Measurements from ENCODE around the gene MIOS. TPM values are rescaled to one million over a fixed set of nuclear protein-coding genes. Genes with fewer than 3 reads are reported as not detected.
A peak's percentile ranks its signal among the peaks of the same experiment; 100 is the strongest.

The MIOS gene
- total RNA-seq, 1 donor from 2014 or later = 27.8 TPM

DNA sequence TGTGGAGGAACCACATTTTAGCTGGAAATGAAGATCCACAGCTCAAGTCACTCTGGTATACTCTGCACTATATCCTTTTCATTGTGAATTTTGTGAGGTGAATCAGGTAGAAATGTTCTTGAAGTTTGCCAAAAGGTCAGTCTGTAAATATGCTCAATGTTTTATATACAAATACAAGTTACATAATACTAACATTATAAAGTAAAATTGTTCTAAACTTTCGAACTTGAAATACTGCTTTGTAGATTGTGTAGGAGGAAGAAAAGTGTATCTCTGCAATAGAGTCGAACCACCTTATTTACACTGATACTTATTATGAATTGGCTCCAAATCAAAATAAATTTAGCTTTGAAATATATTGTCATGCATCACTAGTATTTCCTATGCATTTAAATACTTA is 7.0 kb downstream of the MIOS start:
- no peak overlapping the region for H3K4me3 ChIP-seq
- intact Hi-C loops (cut with DNase I) = no loop called here
- peaks cover 10% of the 10 kb centered on the region for H3K36me3 ChIP-seq
- no peaks in the 10 kb centered on the region for H3K9me3 ChIP-seq
- no peaks in the 10 kb centered on the region for H3K27me3 ChIP-seq
- TF ChIP-seq, protein P1, sequence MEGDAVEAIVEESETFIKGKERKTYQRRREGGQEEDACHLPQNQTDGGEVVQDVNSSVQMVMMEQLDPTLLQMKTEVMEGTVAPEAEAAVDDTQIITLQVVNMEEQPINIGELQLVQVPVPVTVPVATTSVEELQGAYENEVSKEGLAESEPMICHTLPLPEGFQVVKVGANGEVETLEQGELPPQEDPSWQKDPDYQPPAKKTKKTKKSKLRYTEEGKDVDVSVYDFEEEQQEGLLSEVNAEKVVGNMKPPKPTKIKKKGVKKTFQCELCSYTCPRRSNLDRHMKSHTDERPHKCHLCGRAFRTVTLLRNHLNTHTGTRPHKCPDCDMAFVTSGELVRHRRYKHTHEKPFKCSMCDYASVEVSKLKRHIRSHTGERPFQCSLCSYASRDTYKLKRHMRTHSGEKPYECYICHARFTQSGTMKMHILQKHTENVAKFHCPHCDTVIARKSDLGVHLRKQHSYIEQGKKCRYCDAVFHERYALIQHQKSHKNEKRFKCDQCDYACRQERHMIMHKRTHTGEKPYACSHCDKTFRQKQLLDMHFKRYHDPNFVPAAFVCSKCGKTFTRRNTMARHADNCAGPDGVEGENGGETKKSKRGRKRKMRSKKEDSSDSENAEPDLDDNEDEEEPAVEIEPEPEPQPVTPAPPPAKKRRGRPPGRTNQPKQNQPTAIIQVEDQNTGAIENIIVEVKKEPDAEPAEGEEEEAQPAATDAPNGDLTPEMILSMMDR (IDR thresholded peaks at IDR 0.05) = no peak
- H3K27ac ChIP-seq = no peak overlapping the region
- DNase-seq (no peak), ATAC-seq (no peak)
- H3K4me1 ChIP-seq = peaks cover 4% of the 10 kb centered on the region

GRCh38 chr7:7576344-7576743 is 9.7 kb downstream of the MIOS start:
- ATAC-seq (no peak), DNase-seq (no peak)
- intact Hi-C loops (cut with DNase I) = no loop called here
- H3K4me1 ChIP-seq = no peaks in the 10 kb centered on the region
- TF ChIP-seq, protein P1 (IDR thresholded peaks at IDR 0.05) = no peak
- H3K9me3 ChIP-seq = no peaks in the 10 kb centered on the region
- no peaks in the 10 kb centered on the region for H3K27me3 ChIP-seq
- H3K4me3 ChIP-seq = no peak overlapping the region
- H3K36me3 ChIP-seq = peaks cover 10% of the 10 kb centered on the region
- no peak overlapping the region for H3K27ac ChIP-seq

- intact Hi-C loops (cut with DNase I) = no loop called here
- Histone ChIP-seq H3K27ac (no peak overlapping the region), H3K4me1 (no peaks in the 10 kb centered on the region), H3K4me3 (no peak overlapping the region), H3K36me3 (peaks cover 4% of the 10 kb centered on the region), H3K27me3 (no peaks in the 10 kb centered on the region), H3K9me3 (no peaks in the 10 kb centered on the region)
- peak; percentile 63 for ATAC-seq
- no peak for DNase-seq
- TF ChIP-seq, protein P1 (IDR thresholded peaks at IDR 0.05) = no peak
Observed at GRCh38 chr7:7577888-7578287, 11.2 kb downstream of the MIOS start.

DNA sequence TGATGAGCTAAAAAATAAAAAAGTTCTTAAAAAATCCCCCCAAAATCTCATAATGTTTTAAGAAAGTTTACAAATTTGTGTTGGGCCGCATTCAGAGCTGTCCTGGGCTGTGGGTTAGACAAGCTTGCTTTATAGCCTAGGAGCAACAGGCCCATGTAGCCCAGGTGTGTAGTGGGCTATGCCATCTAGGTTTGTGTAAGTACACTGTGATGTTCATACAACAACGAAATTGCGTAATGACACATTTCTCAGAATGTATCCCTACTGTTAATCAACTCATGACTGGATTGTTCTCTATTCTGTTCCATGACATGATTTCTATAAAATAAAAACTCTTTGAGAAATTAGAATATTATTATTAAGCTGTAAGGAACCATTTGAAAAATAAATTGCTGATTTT is 13.0 kb downstream of the MIOS start:
- ATAC-seq = no peak
- intact Hi-C loops (cut with DNase I) = no loop called here
- no peak for DNase-seq

DNA sequence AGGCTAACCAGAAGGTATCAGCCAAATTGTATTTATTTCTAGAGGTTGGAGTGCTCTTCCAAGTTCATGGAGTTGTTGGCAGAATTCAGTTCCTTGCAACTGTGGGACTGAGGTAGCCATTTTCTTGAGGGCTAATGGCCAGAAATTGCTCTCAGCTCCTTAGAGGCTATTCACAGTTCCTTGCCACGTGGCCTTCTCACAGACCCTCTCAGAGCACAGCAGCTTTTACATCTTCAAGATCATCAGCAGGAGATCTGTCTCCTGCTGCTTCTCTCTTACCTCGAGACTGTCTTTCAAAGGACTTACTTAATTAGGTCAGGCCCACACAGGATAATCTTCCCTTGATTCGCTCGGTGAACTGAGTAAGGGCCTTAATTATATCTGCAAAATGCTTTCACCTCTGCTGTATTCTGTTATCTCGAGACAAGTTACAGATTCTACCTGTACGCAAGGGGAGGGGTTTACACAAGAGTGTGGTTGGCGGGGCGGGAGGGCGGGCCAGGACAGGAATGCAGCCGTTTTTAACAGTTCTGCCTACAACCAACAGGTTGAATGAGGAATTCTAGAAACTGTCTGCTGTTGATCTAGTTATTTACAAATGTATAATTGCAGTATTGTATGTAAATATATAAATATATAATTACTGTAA is 15.0 kb downstream of the MIOS start:
- no peak overlapping the region for H3K4me3 ChIP-seq
- ATAC-seq (peak; percentile 49), DNase-seq (no peak)
- no peaks in the 10 kb centered on the region for H3K27me3 ChIP-seq
- intact Hi-C loops (cut with DNase I) = no loop called here
- no peaks in the 10 kb centered on the region for H3K36me3 ChIP-seq
- no peaks in the 10 kb centered on the region for H3K9me3 ChIP-seq
- TF ChIP-seq, protein P1 (IDR thresholded peaks at IDR 0.05) = no peak
- H3K27ac ChIP-seq = no peak overlapping the region
- no peaks in the 10 kb centered on the region for H3K4me1 ChIP-seq

More for the DNA sequence above, 13.0 kb downstream of the MIOS start:
- Histone ChIP-seq H3K4me1 (no peaks in the 10 kb centered on the region), H3K9me3 (no peaks in the 10 kb centered on the region), H3K27ac (no peak overlapping the region), H3K4me3 (no peak overlapping the region), H3K36me3 (no peaks in the 10 kb centered on the region), H3K27me3 (no peaks in the 10 kb centered on the region)
- TF ChIP-seq, protein P1 (IDR thresholded peaks at IDR 0.05) = no peak

DNA sequence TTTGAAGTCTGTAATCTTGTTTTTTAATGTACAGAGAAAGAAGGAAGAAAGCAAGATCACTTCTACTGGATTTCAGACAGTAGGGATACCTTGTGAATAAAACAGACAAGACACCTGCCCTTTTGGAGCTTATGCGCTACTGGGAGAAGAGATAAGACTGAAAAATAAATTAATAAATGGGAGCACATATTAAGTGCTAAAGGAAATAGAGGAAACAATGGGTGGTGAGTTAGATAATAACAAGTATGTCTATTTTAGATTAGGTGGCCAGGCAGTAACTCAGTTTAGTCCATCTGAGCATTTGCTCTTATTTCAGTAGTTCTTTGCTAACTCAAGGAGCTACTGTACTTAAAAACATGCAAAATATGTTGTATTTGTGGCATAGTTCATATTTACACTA is 15.9 kb downstream of the MIOS start:
- Histone ChIP-seq H3K4me3 (no peak overlapping the region), H3K27me3 (no peaks in the 10 kb centered on the region), H3K4me1 (no peaks in the 10 kb centered on the region), H3K9me3 (no peaks in the 10 kb centered on the region), H3K36me3 (no peaks in the 10 kb centered on the region), H3K27ac (no peak overlapping the region)
- DNase-seq (no peak), ATAC-seq (no peak)
- intact Hi-C loops (cut with DNase I) = no loop called here
- TF ChIP-seq, protein P1 (IDR thresholded peaks at IDR 0.05) = no peak
